Mammary epithelial cell (primary cell): Measurements from ENCODE around the gene TMEM212.

Experiments
- CTCF ChIP-seq, 2 donors: IDR thresholded peaks in 1 of 2; conservative IDR thresholded peaks in 1 of 2; 2 replicates each; pipeline ENCODE4 v1.5.1; 2011 to 2012; ENCODE audit warnings: inconsistent platforms in 2 of 2, low read length in 2 of 2, mild to moderate bottlenecking in 2 of 2, control low read depth in 1 of 2, low read depth in 1 of 2; ENCODE audit not compliant: insufficient read depth in 1 of 2; ENCODE audit errors: extremely low read depth in 1 of 2
- EZH2 ChIP-seq: IDR thresholded peaks from 2 replicates; pipeline ENCODE4 v1.6.1; 2012; ENCODE audit warnings: low read length, inconsistent platforms, borderline replicate concordance

DNA sequence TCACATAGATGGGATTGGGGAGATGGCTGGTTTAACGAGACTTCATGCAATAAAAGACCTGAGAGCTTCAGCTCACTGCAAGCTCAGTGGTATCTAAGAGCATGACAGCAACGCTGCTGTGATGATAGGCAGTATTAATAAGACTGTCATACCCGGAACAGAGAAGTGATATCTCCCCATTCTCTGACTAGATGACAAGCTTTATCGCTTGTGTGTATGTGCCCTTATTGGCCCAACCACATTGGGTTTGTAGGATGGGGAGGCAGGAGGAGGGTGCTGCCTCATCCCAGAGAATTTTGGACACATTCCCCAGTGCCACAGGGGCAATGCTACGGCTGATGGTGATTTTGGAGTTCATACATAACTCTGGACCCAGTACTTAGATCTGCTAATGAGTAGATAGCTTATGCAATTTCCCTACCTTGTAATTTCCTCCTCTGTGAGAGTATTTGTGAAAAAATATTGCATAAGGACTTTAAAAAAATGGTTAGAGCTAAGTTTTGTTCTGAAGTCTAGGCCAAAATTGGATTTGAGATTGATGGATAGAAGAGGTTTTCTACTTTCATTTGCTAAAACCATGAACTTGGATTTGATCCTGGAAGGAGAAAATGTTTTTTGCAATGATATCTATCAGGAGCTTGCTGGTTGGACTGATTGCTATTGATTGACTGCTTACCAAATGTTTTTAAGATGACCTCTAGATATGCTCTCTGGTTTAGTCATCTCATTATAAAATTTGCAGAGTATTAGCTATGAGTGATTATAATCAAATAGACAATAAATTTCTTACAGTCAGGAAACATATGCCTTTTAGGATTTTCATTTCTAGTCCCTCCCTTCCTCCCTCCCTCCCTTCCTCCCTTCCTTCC is 14.0 kb upstream of the TMEM212 start:
- TF ChIP-seq CTCF (conservative IDR thresholded peaks at IDR 0.05 in 1 of 2, IDR thresholded peaks at IDR 0.05 in 1 of 2; ENCODE audit: extremely low read depth in 1 of 2, insufficient read depth in 1 of 2, low read depth in 1 of 2, low read length in 2 of 2) (no peak), EZH2 (no peak)
